Measurements from ENCODE around the gene ZNF526.

DNA sequence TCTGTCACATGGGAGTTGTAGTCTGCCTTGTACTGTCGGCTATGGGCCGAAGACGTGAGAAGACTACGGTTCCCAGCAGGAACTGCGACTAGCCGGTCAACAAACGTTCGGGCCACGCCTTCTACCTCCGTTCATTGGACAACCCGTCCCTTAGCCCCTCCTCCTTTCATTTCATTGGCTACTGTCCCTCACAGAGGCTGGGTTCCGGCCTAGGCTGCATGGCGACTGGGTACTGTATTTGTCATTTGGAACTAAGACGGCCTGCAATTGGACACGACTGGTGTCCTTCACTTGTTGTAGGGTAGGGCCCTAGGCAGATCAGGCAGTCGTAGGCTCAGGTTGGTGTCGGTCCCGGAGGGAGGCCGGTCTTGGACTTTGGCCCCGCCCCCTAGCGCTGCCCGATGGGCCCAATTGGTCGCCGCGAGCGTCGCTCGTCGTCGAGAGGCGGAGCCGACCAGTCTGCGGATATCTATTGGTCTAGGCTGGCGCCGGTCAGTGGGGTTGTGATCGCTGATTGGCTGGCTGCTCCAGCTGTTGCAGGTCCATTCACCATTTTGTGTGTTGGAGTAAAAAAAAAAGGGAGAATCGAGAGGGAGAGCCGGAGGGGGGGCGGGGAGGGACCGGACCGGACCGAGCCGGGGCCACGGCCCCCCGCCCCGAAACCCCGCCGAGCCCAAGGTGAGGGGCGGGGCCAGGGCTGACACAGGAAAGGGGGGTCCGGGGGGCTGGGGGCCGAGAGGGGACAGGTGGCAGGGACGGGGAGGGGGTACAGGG lies 48.8 kb downstream of the ZNF526 start, which contains the start of gene CIC:
- TF ChIP-seq CTCF (IDR thresholded peaks at IDR 0.05; ENCODE audit: poor library complexity, severe bottlenecking) (peak; percentile 48), EP300 (conservative IDR thresholded peaks at IDR 0.05; ENCODE audit: poor library complexity, severe bottlenecking) (no peak), TAF1 (IDR thresholded peaks at IDR 0.05; ENCODE audit: low read depth) (no peak), EZH2 (IDR thresholded peaks at IDR 0.05; ENCODE audit: borderline replicate concordance, insufficient read depth, low read length, poor library complexity, severe bottlenecking) (no peak), POLR2AphosphoS5 (IDR thresholded peaks at IDR 0.05) (peak; percentile 21), MXI1 (conservative IDR thresholded peaks at IDR 0.05; ENCODE audit: poor library complexity, severe bottlenecking) (peak; percentile 16), SMC3 (conservative IDR thresholded peaks at IDR 0.05; ENCODE audit: poor library complexity) (no peak), RAD21 (conservative IDR thresholded peaks at IDR 0.05) (no peak)
- TF ChIP-seq, protein P1, sequence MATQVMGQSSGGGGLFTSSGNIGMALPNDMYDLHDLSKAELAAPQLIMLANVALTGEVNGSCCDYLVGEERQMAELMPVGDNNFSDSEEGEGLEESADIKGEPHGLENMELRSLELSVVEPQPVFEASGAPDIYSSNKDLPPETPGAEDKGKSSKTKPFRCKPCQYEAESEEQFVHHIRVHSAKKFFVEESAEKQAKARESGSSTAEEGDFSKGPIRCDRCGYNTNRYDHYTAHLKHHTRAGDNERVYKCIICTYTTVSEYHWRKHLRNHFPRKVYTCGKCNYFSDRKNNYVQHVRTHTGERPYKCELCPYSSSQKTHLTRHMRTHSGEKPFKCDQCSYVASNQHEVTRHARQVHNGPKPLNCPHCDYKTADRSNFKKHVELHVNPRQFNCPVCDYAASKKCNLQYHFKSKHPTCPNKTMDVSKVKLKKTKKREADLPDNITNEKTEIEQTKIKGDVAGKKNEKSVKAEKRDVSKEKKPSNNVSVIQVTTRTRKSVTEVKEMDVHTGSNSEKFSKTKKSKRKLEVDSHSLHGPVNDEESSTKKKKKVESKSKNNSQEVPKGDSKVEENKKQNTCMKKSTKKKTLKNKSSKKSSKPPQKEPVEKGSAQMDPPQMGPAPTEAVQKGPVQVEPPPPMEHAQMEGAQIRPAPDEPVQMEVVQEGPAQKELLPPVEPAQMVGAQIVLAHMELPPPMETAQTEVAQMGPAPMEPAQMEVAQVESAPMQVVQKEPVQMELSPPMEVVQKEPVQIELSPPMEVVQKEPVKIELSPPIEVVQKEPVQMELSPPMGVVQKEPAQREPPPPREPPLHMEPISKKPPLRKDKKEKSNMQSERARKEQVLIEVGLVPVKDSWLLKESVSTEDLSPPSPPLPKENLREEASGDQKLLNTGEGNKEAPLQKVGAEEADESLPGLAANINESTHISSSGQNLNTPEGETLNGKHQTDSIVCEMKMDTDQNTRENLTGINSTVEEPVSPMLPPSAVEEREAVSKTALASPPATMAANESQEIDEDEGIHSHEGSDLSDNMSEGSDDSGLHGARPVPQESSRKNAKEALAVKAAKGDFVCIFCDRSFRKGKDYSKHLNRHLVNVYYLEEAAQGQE (IDR thresholded peaks at IDR 0.05; ENCODE audit: borderline replicate concordance), result peak; percentile 57

Data from neural cell (in vitro differentiated cells).